ENCODE results near the gene TMEM92.

DNA sequence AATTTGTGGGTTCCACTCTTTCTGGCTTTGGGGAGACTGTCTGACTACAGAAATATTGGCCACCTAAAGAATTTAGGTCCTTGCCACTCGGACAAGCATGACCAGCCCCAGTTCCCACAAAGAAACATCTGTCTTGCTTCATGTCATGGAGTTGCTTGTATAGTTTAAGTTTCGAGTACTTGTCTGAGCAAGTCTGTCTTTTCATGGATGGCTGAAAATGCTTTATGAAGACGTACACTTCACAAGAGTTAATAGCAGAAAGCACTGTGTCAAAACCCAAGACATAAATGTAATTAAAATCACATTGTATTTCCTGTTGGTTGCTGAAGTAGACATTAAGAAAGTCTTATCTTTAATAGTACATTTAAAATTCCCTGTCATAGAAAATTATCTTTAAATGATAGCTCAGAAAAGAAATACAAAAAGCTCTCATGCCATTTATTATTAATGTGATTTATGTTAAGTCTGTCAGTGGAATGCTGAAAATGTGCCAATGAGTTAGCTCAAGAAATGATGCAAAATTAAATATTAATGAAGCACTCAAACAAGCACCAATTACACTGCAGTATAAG, 41.8 kb downstream of the TMEM92 start:
- TF ChIP-seq CTCF (IDR thresholded peaks at IDR 0.05; ENCODE audit: insufficient read depth, low read length): no peak
- TF ChIP-seq POLR2AphosphoS5 (IDR thresholded peaks at IDR 0.05; ENCODE audit: low read depth): no peak
- TF ChIP-seq, protein P1, sequence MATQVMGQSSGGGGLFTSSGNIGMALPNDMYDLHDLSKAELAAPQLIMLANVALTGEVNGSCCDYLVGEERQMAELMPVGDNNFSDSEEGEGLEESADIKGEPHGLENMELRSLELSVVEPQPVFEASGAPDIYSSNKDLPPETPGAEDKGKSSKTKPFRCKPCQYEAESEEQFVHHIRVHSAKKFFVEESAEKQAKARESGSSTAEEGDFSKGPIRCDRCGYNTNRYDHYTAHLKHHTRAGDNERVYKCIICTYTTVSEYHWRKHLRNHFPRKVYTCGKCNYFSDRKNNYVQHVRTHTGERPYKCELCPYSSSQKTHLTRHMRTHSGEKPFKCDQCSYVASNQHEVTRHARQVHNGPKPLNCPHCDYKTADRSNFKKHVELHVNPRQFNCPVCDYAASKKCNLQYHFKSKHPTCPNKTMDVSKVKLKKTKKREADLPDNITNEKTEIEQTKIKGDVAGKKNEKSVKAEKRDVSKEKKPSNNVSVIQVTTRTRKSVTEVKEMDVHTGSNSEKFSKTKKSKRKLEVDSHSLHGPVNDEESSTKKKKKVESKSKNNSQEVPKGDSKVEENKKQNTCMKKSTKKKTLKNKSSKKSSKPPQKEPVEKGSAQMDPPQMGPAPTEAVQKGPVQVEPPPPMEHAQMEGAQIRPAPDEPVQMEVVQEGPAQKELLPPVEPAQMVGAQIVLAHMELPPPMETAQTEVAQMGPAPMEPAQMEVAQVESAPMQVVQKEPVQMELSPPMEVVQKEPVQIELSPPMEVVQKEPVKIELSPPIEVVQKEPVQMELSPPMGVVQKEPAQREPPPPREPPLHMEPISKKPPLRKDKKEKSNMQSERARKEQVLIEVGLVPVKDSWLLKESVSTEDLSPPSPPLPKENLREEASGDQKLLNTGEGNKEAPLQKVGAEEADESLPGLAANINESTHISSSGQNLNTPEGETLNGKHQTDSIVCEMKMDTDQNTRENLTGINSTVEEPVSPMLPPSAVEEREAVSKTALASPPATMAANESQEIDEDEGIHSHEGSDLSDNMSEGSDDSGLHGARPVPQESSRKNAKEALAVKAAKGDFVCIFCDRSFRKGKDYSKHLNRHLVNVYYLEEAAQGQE (IDR thresholded peaks at IDR 0.05; ENCODE audit: insufficient replicate concordance, low read depth): no peak
- TF ChIP-seq SPI1 (IDR thresholded peaks at IDR 0.05; ENCODE audit: borderline replicate concordance, low read depth): no peak
- TF ChIP-seq GABPA (IDR thresholded peaks at IDR 0.05; ENCODE audit: low read depth): no peak
